ENCODE measurements around the gene C9orf78.

GRCh38 chr9:129861447-129861827, 26.4 kb upstream of the C9orf78 start:
- TF ChIP-seq, protein P1, sequence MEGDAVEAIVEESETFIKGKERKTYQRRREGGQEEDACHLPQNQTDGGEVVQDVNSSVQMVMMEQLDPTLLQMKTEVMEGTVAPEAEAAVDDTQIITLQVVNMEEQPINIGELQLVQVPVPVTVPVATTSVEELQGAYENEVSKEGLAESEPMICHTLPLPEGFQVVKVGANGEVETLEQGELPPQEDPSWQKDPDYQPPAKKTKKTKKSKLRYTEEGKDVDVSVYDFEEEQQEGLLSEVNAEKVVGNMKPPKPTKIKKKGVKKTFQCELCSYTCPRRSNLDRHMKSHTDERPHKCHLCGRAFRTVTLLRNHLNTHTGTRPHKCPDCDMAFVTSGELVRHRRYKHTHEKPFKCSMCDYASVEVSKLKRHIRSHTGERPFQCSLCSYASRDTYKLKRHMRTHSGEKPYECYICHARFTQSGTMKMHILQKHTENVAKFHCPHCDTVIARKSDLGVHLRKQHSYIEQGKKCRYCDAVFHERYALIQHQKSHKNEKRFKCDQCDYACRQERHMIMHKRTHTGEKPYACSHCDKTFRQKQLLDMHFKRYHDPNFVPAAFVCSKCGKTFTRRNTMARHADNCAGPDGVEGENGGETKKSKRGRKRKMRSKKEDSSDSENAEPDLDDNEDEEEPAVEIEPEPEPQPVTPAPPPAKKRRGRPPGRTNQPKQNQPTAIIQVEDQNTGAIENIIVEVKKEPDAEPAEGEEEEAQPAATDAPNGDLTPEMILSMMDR (IDR thresholded peaks at IDR 0.05) = no peak
- no peak for TF ChIP-seq POLR2A (IDR thresholded peaks at IDR 0.05)
- TF ChIP-seq POLR2AphosphoS5 (IDR thresholded peaks at IDR 0.05) = no peak
- no peak for TF ChIP-seq EP300 (IDR thresholded peaks at IDR 0.05)

Data from suprapubic skin (tissue), 4 donors.